ENCODE results near the gene PRTN3. TPM values are rescaled to one million over a fixed set of nuclear protein-coding genes. Genes with fewer than 3 reads are reported as not detected.

Gene PRTN3
- total RNA-seq, 1 donor from 2014 or later = not detected

- H3K4me3 ChIP-seq (ENCODE audit: low read depth, low read length) = no peak overlapping the region
- TF ChIP-seq CTCF (conservative IDR thresholded peaks at IDR 0.05; ENCODE audit: low read depth, low read length) = no peak
- DNase-seq (ENCODE audit: low read depth) = no peak
These were observed 26.5 kb downstream of the PRTN3 start for GRCh38 chr19:867301-867793.

- no peak for DNase-seq (ENCODE audit: low read depth)
- no peak overlapping the region for H3K4me3 ChIP-seq (ENCODE audit: low read depth, low read length)
- TF ChIP-seq CTCF (conservative IDR thresholded peaks at IDR 0.05; ENCODE audit: low read depth, low read length) = no peak
These were observed 27.2 kb downstream of the PRTN3 start for GRCh38 chr19:867855-868457.

- no peak for TF ChIP-seq CTCF (conservative IDR thresholded peaks at IDR 0.05; ENCODE audit: low read depth, low read length)
- H3K4me3 ChIP-seq (ENCODE audit: low read depth, low read length) = no peak overlapping the region
- DNase-seq (ENCODE audit: low read depth) = no peak
These were observed 27.9 kb downstream of the PRTN3 start for GRCh38 chr19:868458-869244.

- H3K4me3 ChIP-seq (ENCODE audit: low read depth, low read length) = no peak overlapping the region
- TF ChIP-seq CTCF (conservative IDR thresholded peaks at IDR 0.05; ENCODE audit: low read depth, low read length) = no peak
- DNase-seq (ENCODE audit: low read depth) = no peak
These were observed 28.7 kb downstream of the PRTN3 start for GRCh38 chr19:869245-870177.

- no peak for TF ChIP-seq CTCF (conservative IDR thresholded peaks at IDR 0.05; ENCODE audit: low read depth, low read length)
- DNase-seq (ENCODE audit: low read depth) = no peak
- H3K4me3 ChIP-seq (ENCODE audit: low read depth, low read length) = no peak overlapping the region
These were observed 29.5 kb downstream of the PRTN3 start for GRCh38 chr19:870314-870713.

- no peak for TF ChIP-seq CTCF (conservative IDR thresholded peaks at IDR 0.05; ENCODE audit: low read depth, low read length)
- no peak overlapping the region for H3K4me3 ChIP-seq (ENCODE audit: low read depth, low read length)
- no peak for DNase-seq (ENCODE audit: low read depth)
These were observed 30.2 kb downstream of the PRTN3 start for GRCh38 chr19:870963-871401.
